Stimulated activated CD8-positive, alpha-beta memory T cell treated with anti-CD3 and anti-CD28 coated beads, Interleukin-15, amount 100 ng/mL, for 4 hours (primary cell): ENCODE results near the gene AAK1.
"Not testable (repeated sequence)": the region's sequence is repeated elsewhere in the genome, so short reads cannot be mapped to it uniquely, and the experiment has no call there.

Experiments used
- DNase-seq, 2 donors: peaks; one replicate each; pipeline ENCODE4 v3.0.0-alpha.2; 2020; ENCODE audit warnings: low read depth in 2 of 2

Gene AAK1

DNA sequence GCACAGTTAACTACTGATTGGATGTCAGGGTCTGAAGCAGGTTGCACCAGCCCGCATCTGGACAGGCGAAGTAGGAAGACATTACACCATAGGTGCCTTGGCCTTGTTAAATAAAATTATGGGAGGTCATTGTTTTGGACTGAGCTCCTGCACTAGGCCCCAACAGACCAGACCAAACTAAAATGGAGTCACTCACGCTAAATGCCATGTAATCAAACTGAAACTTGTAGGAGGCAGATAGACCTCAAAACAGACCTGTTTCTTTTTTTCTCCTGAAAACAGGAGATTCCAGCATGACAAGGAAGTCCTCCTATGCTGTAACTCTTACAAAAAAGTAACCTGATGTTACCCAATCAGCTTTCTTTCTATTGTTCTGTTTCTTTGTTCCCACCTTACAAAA, 190.9 kb downstream of the AAK1 start:
- no peak for DNase-seq

DNA sequence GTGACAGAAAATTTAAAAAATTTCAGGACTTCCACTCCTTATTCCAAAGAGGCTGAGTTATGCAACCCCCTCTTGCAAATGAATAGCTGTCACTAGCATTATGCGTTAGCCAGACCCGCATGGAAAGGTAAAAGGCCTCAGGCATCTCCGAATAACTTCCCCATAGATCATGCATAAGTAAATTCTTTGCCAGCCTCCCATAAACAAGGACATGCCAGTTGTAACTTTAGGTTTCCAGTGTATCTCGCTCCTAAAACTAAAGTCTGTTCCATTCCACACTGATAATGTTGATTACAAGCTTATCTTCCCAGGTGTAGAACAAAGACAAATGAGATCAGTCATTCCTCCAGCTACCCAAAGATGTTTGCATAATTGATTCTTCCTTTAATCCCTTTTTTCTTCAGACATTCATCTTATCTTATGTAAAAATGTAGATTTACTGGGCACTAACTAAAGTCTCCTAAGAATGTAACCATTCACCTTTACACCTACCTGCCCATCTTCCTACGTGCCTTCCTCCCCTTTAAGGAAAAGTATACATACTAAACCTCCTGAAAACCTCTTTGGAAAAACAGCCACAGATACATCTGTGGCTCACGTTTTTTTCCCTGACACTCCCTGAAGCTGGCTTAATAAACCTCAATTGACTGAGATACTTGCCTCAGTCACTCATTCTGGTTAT, 192.7 kb downstream of the AAK1 start:
- no peak for DNase-seq

DNA sequence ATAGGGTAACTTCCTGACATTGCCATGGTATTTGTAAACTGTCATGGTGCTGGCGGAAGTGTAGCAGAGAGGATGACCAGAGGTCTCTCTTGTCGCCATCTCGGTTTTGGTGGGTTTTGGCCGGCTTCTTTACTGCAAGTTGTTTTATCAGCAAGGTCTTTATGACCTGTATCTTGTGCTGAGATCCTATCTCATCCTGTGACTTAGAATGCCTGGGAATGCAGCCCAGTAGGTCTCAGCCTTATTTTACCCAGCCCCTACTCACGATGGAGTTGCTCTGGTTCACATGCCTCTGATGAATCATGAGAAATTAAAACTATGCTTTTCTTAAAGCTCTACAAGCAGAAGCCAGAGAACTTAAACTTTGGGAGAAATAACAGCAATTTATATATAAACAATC, 193.6 kb downstream of the AAK1 start:
- DNase-seq, result no peak

DNA sequence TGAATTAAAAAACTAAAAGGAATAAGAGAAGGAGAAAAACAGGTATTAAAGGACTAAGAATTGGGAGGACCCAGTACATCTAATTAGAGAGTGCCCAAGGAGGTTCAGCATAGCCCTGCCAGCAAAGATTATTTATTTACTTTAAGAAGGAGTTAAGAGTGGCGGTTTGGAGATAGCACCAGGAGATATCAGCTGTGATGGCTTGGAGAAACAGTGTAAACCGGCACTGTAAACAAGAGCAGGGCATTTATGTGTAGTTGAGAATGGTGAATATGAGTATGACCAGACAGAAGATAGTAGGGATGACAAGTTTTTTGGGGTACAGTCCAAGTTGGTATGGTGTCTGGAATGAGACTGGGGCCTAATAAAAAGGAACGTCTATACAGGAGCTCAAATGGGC, 199.9 kb downstream of the AAK1 start:
- DNase-seq, result not testable (repeated sequence)

DNA sequence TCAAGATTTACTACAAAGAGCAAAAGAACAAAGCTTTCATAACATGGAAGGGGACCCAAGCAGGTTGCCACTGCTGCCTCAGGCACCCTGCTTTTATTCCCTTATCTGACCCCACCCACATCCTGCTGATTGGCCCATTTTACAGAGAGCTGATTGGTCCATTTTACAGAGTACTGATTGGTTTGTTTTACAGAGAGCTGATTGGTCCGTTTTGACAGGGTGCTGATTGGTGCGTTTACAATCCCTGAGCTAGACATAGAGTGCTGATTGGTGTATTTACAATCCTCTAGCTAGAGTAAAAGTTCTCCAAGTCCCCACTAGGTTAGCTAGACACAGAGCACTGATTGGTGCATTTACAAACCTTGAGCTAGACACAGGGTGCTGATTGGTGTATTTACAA, 204.0 kb downstream of the AAK1 start:
- not testable (repeated sequence) for DNase-seq

DNA sequence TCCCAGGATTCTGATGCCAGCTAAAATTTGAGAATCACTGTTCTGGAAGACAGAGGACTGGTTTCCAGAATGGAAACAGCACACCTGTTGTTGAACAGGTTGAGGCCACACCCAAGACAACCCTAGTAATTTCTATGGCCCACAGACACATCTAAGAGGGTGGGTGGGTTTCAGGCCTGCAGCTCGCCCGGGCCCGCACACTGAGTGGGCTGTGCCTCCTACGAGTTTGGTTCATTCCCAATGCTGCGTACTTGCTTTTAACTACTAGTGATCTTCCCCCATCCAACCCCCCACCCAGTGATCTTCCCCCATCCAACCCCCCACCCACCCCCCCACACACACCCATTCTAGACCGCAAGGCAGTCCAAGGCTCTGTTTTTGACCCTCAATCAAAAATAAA, 205.0 kb downstream of the AAK1 start:
- DNase-seq, result no peak

DNA sequence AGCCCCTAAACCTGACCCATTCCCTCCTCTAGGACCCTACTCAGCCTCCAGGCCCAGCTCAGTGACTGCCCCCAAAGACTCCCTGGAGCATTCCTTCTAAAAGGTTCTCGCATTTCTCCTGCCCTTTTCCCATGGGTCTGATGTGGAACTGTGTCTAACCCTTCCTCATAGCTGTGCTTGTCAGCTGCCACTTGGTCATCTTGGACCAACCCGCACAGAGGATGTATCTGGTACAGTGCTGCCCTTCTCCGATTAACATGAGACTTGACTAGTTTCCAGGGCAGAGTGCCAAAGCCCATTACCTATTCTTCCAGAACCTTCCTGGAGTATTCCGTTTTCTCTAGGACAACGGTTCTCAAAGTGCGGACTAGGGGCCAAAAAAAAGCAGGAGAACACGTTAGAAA, 205.8 kb downstream of the AAK1 start:
- DNase-seq, result no peak

DNA sequence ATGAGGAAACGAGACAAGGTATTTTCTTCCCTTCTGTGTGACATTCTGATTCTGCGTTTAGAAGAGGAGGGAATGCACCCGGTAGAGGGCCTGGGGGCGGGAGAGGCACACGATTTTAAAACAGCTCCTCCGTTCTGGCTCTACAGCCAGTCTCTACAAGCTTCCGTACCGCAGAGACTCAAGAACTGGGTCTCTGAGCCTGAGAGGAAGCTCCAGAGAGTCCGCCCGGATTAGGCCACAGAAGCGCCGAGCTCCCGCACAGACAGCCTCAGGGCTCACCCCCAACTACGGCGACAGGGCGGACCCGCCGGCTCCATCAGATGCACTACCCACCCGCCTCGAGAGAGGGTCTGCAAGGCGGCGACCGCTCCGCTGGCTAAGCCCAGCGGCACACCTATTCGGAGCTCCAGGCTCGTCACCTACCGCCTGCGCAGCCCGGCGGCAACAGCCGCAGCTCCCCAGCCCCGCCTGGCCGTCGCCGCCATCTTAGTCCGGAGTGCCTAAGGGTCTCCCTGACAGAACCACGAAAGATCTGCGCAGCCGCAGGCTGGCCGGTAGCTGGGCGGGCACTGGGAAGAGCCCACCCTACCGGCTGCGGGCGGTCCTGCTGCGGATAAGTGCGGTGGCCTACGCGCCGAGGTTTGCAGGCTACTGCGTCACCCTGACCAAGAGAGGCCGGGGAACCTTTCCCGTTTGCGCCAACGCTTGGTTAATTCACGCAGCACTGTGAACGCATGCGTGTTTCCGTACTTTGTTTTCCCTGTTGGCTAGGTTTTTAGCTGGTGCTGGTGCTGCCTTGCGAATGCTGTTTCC, 206.4 kb downstream of the AAK1 start, which contains the start of gene NFU1:
Gene NFU1 (minus strand): TSS at position 498 of the 813 bp plus-strand sequence. CDS start 13 bp downstream, at position 485.
- DNase-seq, result peak; percentile 68 to 77

DNA sequence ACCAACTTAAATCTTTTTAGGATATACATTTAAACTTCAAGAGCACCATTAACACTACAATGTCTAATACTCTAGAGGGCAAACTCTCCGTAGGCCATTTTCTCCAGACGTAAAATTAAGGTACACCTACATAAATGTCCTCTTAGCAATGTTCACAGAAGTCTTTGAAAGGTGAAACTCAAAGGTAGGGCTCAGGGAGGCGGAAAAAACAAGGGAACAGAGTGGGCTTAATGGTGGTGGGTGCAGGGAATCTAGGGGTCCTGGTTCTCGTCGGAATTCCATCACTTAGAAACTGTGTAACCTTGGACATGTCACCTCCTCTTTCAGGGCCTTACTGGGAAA, 207.0 kb downstream of the AAK1 start:
- DNase-seq, result no peak

DNA sequence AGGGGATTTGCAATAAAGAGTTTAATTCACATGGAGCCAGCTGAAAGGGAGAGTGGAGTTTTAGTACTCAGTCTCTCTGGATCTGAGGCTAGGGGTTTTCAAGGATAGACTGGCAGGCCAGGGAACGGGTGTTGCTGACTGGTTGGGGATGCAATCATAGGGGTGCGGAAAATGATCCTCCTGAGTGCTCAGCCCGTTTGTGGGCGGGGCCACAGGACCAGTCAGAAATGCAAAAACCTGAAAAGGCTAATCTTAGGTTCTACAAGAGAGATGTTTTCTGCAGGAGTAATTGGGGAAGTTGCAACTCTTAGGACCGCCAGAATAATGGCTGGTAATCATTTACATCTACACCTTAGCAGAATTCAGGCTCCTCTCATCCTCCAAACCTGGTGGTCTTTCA, 208.8 kb downstream of the AAK1 start:
- no peak for DNase-seq

DNA sequence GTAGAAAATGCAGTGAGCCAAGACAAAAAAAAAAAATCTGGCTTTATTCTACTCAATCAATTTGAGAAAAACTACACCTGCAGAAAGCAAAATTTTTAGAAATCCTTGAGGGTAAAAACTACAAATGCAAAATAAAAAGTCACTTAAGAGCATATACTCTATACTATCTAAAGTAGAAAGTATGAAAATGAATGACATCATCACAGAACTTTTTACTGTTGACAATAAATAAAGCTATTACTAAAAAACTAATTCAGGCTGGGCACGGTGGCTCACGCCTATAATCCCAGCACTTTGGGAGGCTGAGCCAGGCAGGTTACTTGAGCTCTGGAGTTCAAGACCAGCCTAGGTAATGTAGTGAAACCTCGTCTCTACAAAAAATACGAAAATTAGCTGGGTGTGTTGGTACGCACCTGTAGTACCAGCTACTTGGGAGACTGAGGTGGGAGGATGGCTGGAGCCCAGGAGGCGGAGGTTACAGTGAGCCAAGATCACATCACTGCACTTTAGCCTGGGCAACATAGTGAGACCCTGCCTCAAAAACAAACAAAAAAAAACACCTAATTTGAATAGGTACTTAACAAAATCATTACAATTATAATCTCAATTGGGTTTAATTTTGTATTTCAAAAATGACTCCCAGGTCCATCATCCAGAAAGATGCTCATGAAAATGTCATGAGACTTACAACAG, 213.9 kb downstream of the AAK1 start:
- DNase-seq, result no peak

DNA sequence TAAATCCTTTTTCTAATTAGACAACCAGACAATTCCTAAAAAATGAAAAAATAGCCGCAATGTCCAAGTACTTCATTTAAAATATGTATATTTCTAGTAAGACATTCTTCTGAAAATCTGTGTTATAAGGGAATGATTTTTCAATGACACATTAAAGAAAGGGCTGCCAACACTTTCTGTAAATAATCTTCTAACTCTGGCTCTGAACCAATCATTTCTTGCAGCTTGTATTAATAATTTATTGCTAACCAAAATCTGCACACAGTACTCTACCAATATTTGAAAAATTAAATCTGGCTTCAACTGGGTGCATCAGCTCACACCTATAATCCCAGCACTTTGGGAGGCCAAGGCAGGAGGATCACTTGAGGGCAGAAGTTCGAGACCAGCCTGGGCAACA, 214.6 kb downstream of the AAK1 start:
- no peak for DNase-seq

DNA sequence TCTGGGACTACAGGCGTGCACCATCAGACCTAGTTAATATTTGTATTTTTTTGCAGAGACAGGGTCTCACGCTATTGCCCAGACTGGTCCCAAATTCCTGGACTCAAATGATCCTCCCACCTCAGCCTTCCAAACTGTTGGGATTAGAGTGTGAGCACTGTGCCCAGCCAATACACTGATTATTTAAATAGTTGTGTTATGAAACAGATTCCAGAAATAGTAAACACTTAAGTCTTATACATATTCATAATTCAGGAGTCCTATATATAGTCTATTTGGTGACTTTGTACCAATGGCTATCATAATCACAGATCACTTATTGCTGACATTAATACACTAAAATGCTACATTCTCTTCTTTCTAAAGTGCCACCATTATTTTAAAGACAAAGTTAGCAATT, 219.1 kb downstream of the AAK1 start:
- no peak for DNase-seq

DNA sequence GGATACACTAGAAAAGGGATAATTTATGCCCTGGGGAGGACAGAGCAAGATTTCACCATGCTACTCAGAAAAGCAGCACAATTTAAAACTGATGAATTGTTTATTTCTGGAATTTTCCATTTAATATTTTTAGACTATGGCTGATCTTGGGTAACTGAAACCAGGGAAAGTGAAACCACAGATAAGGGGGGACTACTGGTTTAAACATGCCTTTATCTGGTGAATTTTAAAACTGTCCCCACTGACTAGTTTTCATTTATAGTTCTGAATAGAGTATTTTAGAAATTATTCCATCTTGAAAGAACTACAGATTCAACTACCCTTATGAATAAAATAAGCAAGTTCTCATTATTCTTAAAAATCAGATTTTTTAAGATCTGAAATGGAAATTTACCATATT, 221.3 kb downstream of the AAK1 start:
- no peak for DNase-seq

DNA sequence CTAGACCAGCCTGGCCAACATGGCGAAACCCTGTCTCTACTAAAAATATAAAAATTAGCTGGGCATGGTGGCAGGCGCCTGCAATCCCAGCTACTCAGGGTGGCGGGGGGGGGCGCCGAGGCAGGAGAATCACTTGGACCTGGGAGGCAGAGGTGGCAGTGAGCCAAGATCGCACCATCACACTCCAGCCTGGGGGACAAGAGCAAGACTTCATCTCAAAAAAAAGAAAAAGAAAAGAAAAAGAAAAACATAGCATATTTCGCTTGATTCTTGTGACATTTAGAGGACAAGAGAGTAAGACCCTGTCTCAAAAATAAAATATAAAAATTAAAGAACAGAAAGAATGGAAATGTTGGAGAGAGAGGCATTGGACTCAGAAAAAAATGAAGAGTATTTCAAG, 224.4 kb downstream of the AAK1 start:
- not testable (repeated sequence) for DNase-seq

DNA sequence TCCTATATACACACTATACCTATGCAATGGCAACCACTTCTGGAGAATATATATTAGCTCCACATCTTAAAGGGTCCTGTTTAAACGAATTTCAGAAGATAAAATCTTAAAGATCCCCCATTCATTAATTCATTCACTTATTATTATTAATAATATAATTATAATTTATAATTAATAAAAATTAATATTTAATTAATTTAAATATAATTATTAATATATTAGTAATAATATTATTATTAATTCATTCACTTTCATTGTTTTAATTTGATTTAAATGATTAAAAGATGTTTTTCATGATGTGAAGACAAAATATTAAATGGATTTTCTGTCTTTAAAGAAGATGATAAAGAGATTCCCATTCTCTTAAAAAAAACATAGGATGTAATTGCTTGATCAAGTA, 227.4 kb downstream of the AAK1 start:
- DNase-seq, result no peak
